BE2C (cell line): Measurements from ENCODE around the gene GIGYF2.

ENCODE experiments used
- DNase-seq: peaks from one replicate; pipeline ENCODE4 v3.0.0-alpha.2; 2020
- H3K27me3 ChIP-seq: fragments of 250-450 bp; sonication (Bioruptor Pico); 2 replicates; pipeline ENCODE4 v1.5.1; 2020; ENCODE audit warnings: mild to moderate bottlenecking
- H3K36me3 ChIP-seq: fragments of 250-450 bp; sonication (Bioruptor Pico); 2 replicates; pipeline ENCODE4 v1.5.1; 2020; ENCODE audit warnings: mild to moderate bottlenecking
- H3K4me1 ChIP-seq: fragments of 250-450 bp; sonication (Bioruptor Pico); 2 replicates; pipeline ENCODE4 v1.5.1; 2020
- H3K4me3 ChIP-seq: 2 replicates; pipeline ENCODE4 v1.5.1; 2011; ENCODE audit warnings: low read depth, low read length
- H3K9me3 ChIP-seq: fragments of 250-450 bp; sonication (Bioruptor Pico); 2 replicates; pipeline ENCODE4 v1.5.1; 2020
- TF ChIP-seq, protein P1 (sequence below): IDR thresholded peaks from 2 replicates; pipeline ENCODE4 v1.5.1; 2012; ENCODE audit warnings: mild to moderate bottlenecking, low read depth, low read length

The GIGYF2 gene

DNA sequence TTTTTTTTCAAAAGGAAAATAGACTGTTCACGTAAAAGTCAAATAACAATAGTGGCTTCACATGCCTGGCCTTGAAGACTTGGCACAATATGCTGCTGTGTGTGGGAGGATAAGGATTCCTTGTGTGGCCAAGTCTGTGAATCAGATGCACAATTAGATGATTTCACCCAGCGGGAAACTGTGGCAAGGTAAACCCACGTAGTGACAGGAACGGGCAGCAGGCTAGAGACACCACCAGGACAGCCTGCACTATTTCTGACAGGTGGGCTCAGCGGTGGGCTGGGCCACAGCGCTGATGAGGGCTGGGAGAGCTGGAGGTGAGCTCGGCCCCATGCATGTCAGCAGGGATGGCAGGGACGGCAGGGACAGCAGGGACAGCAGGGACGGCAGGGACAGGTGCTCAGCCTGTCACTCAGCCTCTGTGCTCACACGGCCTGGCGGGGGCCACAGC lies 194.5 kb downstream of the GIGYF2 start:
- DNase-seq, result no peak
- Histone ChIP-seq H3K36me3 (no peaks in the 10 kb centered on the region), H3K4me3 (no peak overlapping the region), H3K4me1 (no peaks in the 10 kb centered on the region), H3K9me3 (no peaks in the 10 kb centered on the region), H3K27me3 (no peaks in the 10 kb centered on the region)
- TF ChIP-seq, protein P1, sequence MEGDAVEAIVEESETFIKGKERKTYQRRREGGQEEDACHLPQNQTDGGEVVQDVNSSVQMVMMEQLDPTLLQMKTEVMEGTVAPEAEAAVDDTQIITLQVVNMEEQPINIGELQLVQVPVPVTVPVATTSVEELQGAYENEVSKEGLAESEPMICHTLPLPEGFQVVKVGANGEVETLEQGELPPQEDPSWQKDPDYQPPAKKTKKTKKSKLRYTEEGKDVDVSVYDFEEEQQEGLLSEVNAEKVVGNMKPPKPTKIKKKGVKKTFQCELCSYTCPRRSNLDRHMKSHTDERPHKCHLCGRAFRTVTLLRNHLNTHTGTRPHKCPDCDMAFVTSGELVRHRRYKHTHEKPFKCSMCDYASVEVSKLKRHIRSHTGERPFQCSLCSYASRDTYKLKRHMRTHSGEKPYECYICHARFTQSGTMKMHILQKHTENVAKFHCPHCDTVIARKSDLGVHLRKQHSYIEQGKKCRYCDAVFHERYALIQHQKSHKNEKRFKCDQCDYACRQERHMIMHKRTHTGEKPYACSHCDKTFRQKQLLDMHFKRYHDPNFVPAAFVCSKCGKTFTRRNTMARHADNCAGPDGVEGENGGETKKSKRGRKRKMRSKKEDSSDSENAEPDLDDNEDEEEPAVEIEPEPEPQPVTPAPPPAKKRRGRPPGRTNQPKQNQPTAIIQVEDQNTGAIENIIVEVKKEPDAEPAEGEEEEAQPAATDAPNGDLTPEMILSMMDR, result no peak

DNA sequence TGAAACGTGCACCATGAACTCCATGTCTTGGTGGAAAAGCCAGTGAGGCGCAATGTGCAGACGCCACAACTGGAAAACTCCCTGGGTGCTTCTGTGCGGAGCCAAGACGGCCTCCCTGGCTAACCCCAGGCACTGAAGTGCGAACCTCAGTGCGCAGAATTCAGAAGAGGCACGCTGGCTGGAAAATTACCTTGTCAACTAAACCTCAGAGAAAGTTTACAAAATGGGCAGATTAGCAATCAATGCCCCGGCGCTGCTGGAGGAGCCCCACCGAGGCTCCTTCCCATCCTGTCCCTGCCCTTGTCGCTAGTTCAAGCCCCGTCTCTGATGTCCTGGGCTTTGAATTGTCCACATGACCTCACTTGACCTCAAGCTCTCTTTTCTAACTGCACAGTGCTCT lies 195.1 kb downstream of the GIGYF2 start:
- Histone ChIP-seq H3K27me3 (no peaks in the 10 kb centered on the region), H3K9me3 (no peaks in the 10 kb centered on the region), H3K4me3 (no peak overlapping the region), H3K4me1 (no peaks in the 10 kb centered on the region), H3K36me3 (no peaks in the 10 kb centered on the region)
- no peak for DNase-seq
- TF ChIP-seq, protein P1, result no peak

DNA sequence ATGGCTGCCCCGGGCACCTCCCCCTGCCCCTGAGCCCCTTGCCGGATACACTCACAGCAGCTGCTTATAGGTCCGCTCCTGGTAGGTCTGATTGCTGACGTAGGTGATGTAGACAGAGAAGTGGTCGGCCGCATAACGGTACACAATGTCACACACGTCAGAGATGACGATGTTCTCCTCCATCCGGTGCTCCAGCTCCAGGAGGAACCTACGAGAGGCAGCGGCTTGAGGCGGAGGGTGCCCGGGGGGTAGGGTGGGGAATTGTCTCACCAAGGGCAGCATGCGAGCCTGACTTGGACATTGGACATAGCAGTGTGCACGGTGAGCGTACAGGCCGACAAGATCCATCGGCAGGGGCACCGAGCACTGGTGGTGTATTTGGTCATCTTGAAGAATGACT lies 195.7 kb downstream of the GIGYF2 start:
- TF ChIP-seq, protein P1, result no peak
- DNase-seq, result no peak
- no peaks in the 10 kb centered on the region for H3K27me3 ChIP-seq

DNA sequence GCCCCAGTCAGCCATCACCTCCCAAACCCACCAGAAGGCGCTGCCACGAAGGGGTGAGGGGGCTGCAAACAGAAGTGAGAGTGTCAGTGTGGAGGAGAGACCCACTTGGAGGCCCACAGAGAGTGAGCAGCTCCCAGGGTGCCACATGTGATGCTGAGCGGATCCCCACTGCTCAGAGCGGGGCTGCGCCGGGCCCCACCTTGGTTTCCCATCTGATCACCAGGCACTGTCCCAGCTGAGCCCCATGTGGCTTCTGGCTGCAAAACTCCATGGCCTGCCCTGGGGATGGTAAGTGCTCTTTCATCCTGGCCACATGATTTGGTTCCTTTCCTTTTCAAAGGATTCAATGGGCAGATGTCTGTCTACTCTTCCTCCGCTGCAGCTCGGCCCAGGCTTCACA lies 196.7 kb downstream of the GIGYF2 start:
- Histone ChIP-seq H3K36me3 (no peaks in the 10 kb centered on the region), H3K4me1 (no peaks in the 10 kb centered on the region), H3K9me3 (no peaks in the 10 kb centered on the region), H3K27me3 (no peaks in the 10 kb centered on the region), H3K4me3 (no peak overlapping the region)
- TF ChIP-seq, protein P1, result no peak
- DNase-seq, result no peak

More for the DNA sequence above, 195.7 kb downstream of the GIGYF2 start:
- Histone ChIP-seq H3K4me1 (no peaks in the 10 kb centered on the region), H3K4me3 (no peak overlapping the region), H3K9me3 (no peaks in the 10 kb centered on the region), H3K36me3 (no peaks in the 10 kb centered on the region)

DNA sequence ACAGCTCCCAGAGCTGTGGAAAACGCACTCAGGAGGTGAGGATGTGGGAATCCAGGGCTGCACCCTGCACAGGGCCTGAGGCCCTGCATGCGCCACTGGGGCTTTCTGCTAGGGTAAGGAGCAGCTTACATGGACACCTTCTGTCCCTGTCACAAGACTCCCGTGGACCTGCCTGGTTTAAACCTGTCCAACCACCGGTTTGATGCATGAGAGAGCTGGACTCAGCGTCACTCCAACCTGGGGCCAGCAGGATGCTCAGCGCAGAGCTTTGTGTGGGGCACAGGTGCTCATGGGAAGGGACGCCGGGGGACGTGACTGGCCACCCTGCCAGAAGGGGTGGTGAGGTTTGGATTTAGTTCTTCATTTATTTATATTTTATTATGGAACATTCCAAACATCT lies 197.1 kb downstream of the GIGYF2 start:
- DNase-seq, result no peak
- TF ChIP-seq, protein P1, result no peak
- Histone ChIP-seq H3K4me3 (no peak overlapping the region), H3K36me3 (no peaks in the 10 kb centered on the region), H3K27me3 (no peaks in the 10 kb centered on the region), H3K4me1 (no peaks in the 10 kb centered on the region), H3K9me3 (no peaks in the 10 kb centered on the region)

DNA sequence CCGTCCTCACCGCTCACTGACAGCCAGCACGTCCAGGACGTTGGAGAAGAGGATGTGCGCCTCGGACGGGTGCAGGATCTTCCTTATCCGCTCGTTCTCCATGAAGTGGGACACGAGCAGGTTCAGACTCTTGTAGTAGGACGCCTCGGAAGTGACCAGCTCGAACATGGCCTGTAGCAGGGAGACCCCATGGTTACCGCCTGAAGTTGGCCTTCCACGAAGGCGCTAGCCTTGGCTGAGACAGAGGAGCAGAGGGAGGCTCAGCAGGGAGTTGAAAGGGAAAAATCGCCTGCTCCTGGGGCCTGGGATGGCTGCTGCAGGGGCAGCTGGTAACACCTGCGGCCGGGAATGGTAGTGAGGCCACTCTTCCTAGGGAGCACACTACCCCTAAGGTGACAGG lies 197.6 kb downstream of the GIGYF2 start:
- no peaks in the 10 kb centered on the region for H3K9me3 ChIP-seq
- H3K4me1 ChIP-seq, result no peaks in the 10 kb centered on the region
- no peaks in the 10 kb centered on the region for H3K36me3 ChIP-seq
- no peak overlapping the region for H3K4me3 ChIP-seq
- no peak for DNase-seq
- TF ChIP-seq, protein P1, result no peak
- no peaks in the 10 kb centered on the region for H3K27me3 ChIP-seq
